ENCODE data around the gene BTAF1. TPM values are rescaled to one million over a fixed set of nuclear protein-coding genes. Genes with fewer than 3 reads are reported as not detected.

The BTAF1 gene
- total RNA-seq, 1 experiment from 2014 or later: 33.8 TPM

- no TSS peak for BruUV-seq (replicated peaks)
- TF ChIP-seq TCF7L2 (IDR thresholded peaks at IDR 0.05; ENCODE audit: low read depth, low read length): no peak
- no peak for TF ChIP-seq REST (IDR thresholded peaks at IDR 0.05; ENCODE audit: insufficient read depth in 1 of 2, low read depth in 2 of 2, low read length in 1 of 2)
- no peak for TF ChIP-seq POLR2AphosphoS5 (IDR thresholded peaks at IDR 0.05; ENCODE audit: low read depth, low read length)
- H3K4me3 ChIP-seq (ENCODE audit: low read depth in 2 of 2, low read length in 2 of 2): no peak overlapping the region
- H3K27me3 ChIP-seq (ENCODE audit: control insufficient read depth, insufficient read depth, low read length): no peaks in the 10 kb centered on the region
- peaks cover 5% of the 10 kb centered on the region; the same call in 1 of the 2 replicates for H3K4me1 ChIP-seq (ENCODE audit: control insufficient read depth, insufficient read depth, low read length)
- H3K9me3 ChIP-seq (ENCODE audit: control insufficient read depth, insufficient read depth, low read depth, low read length): no peaks in the 10 kb centered on the region
- ChIA-PET POLR2A (no interaction called here), CTCF (no interaction called here)
- no peaks in the 10 kb centered on the region for H3K36me3 ChIP-seq (ENCODE audit: control insufficient read depth, insufficient read depth, low read length)
- ATAC-seq (no peak), DNase-seq (ENCODE audit: low read depth, low spot score) (no peak)
- intact Hi-C loops (cut with micrococcal nuclease; ENCODE audit: unreplicated experiment) (no loop called here), in situ Hi-C loops (cut with HindIII; ENCODE audit: low pct_unique_long_range_greater_than_20kb, low sequenced_read_pairs) (no loop called here)
- H3K27ac ChIP-seq (ENCODE audit: low read length): no peak overlapping the region
These were observed 47.8 kb upstream of the BTAF1 start for GRCh38 chr10:91875779-91876178.

DNA sequence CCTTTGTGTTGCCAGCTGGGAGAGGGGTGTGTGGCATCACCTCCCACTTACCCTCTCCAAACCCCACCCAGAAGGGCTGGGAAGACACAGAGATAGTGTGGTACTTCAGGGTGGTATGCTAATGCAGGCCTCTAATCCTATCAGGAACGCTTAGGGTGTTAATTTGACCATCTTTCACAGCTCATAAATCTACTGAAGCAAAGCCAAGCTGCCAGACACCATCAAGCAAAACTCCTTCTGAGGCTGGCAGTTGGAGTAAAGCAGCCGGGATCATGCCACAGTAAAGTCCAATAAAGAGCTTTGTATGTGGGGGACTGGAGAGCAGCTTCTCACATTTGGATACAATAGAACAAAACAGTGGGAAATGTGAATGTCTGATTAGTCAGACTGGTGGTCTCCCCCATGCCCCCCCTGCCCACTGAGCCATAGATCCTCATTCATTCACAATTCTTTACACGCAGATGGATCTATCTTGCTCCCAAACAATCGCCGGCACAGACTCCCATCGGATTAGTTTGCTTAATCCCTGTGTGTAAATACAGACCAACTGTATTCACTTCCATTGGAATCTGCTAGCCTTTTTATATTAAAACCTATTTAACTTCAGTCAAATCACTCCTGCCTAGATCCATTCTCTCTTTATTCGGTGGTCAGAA, 43.9 kb upstream of the BTAF1 start:
- TF ChIP-seq SIN3A (IDR thresholded peaks at IDR 0.05; ENCODE audit: borderline replicate concordance, insufficient read depth, low read depth, low read length) (no peak), TCF7L2 (IDR thresholded peaks at IDR 0.05; ENCODE audit: low read depth, low read length) (no peak), REST (IDR thresholded peaks at IDR 0.05; ENCODE audit: insufficient read depth in 1 of 2, low read depth in 2 of 2, low read length in 1 of 2) (no peak), CTCF (IDR thresholded peaks at IDR 0.05) (no peak), POLR2AphosphoS5 (IDR thresholded peaks at IDR 0.05; ENCODE audit: low read depth, low read length) (no peak)
- Histone ChIP-seq H3K4me3 (ENCODE audit: low read depth in 2 of 2, low read length in 2 of 2) (no peak overlapping the region), H3K9me3 (ENCODE audit: control insufficient read depth, insufficient read depth, low read depth, low read length) (no peaks in the 10 kb centered on the region), H3K36me3 (ENCODE audit: control insufficient read depth, insufficient read depth, low read length) (no peaks in the 10 kb centered on the region), H3K27ac (ENCODE audit: low read length) (no peak overlapping the region), H3K4me1 (ENCODE audit: control insufficient read depth, insufficient read depth, low read length) (peaks cover 15% of the 10 kb centered on the region; the same call in 1 of the 2 replicates), H3K27me3 (ENCODE audit: control insufficient read depth, insufficient read depth, low read length) (no peaks in the 10 kb centered on the region)
- ChIA-PET POLR2A (no interaction called here), CTCF (no interaction called here)
- in situ Hi-C loops (cut with HindIII; ENCODE audit: low pct_unique_long_range_greater_than_20kb, low sequenced_read_pairs): no loop called here
- DNase-seq (ENCODE audit: low read depth, low spot score): no peak
- intact Hi-C loops (cut with micrococcal nuclease; ENCODE audit: unreplicated experiment): no loop called here
- no peak for ATAC-seq
- BruUV-seq (replicated peaks): no TSS peak

Measured in Panc1 (cell line).